Kidney capillary endothelial cell (primary cell): ENCODE measurements around the gene SLC15A4.
"Not testable (repeated sequence)": the region's sequence is repeated elsewhere in the genome, so short reads cannot be mapped to it uniquely, and the experiment has no call there.

Source experiments
- DNase-seq: peaks from one replicate; pipeline ENCODE4 v3.0.0-alpha.2; 2018; ENCODE audit warnings: low spot score

The SLC15A4 gene

GRCh38 chr12:128814411-128815261 is 9.1 kb downstream of the SLC15A4 start:
- no peak for DNase-seq

DNA sequence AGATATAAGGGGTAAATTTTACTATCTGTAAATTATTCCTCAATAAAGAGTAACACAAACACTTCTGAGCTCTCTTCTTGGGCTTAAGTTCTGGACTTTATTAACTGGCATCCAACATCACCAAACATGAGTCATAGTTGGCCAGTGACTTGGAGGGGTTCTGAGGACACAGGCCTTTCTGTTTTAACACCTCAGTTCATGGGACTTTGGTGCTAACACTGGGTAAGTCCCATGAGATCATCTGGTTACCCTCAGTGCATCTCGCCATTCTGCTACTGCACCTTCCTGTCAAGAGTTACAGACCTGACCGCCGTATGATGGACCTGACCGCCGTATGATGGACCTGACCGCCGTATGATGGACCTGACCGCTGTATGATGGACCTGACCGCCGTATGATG is 9.9 kb downstream of the SLC15A4 start:
- DNase-seq: no peak

DNA sequence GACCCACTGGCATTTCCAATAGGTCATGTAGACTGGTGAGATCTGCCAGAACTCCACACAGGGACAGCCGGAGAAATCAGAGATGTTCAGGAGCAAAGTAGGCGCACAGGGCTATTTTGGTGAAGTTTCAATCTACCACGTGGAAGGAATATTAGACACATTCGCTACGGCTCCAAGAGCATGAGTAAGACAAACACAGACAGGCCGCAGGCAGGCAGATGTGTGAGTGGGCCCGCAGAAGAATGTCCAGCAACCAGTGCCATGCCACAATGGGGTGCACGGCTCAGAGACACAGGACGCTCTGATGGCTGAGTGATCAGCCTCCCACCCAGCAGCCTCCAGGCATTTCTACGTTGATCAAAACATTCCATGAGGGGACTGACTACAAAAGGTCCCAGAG is 10.4 kb downstream of the SLC15A4 start:
- DNase-seq: no peak

DNA sequence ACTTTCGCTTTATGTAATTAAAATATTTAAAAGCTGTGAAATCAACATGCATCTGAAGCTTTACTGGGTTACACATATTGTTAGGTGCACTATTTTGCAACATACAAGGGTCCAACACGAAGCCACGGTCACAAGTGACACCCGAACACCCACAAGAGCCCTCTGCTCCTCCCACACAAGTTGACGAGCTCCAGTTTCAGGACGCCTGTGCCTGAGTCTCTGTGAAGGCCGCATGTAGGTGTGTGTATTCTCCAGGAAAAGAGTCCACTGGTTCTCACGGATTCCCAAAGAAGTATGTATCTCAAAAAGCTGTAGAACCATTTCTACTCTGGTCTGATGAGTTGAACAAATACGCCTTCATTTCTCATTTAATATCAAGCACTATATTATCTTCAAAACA is 12.0 kb downstream of the SLC15A4 start:
- no peak for DNase-seq

- no peak for DNase-seq
Measured at GRCh38 chr12:128810182-128811127, 13.3 kb downstream of the SLC15A4 start.

- DNase-seq: no peak
Measured at GRCh38 chr12:128808651-128809050, 15.1 kb downstream of the SLC15A4 start.

- DNase-seq: no peak
Measured at GRCh38 chr12:128807161-128807724, 16.5 kb downstream of the SLC15A4 start.

GRCh38 chr12:128806573-128806972 is 17.2 kb downstream of the SLC15A4 start:
- no peak for DNase-seq

GRCh38 chr12:128805406-128805805 is 18.4 kb downstream of the SLC15A4 start:
- not testable (repeated sequence) for DNase-seq

DNA sequence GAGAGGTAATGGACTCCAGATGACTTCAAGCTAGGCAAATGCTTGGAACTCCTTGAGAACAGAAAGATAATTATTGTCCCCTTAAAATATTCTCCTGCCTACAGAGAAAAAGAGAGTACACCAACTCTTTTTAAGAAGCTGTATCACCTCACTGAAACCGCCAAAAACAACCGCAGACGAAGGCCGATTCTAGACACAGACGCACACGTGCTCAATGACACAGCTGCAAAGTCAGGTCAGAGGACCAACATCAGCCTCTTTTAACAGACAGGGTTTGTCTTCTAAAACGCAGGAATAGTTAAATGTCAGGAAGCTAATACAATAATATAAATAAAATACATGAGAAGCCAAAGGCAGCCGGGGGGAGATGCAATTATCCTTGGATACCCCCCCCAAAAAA is 19.0 kb downstream of the SLC15A4 start:
- no peak for DNase-seq

- DNase-seq: no peak
Measured at GRCh38 chr12:128803788-128804187, 20.0 kb downstream of the SLC15A4 start.

GRCh38 chr12:128802756-128803155 is 21.0 kb downstream of the SLC15A4 start:
- DNase-seq: no peak

- no peak for DNase-seq
Measured at GRCh38 chr12:128801879-128802391, 21.8 kb downstream of the SLC15A4 start.

GRCh38 chr12:128800606-128801005 is 23.2 kb downstream of the SLC15A4 start:
- no peak for DNase-seq

- DNase-seq: no peak
Measured at GRCh38 chr12:128798571-128799341, 25.0 kb downstream of the SLC15A4 start.

DNA sequence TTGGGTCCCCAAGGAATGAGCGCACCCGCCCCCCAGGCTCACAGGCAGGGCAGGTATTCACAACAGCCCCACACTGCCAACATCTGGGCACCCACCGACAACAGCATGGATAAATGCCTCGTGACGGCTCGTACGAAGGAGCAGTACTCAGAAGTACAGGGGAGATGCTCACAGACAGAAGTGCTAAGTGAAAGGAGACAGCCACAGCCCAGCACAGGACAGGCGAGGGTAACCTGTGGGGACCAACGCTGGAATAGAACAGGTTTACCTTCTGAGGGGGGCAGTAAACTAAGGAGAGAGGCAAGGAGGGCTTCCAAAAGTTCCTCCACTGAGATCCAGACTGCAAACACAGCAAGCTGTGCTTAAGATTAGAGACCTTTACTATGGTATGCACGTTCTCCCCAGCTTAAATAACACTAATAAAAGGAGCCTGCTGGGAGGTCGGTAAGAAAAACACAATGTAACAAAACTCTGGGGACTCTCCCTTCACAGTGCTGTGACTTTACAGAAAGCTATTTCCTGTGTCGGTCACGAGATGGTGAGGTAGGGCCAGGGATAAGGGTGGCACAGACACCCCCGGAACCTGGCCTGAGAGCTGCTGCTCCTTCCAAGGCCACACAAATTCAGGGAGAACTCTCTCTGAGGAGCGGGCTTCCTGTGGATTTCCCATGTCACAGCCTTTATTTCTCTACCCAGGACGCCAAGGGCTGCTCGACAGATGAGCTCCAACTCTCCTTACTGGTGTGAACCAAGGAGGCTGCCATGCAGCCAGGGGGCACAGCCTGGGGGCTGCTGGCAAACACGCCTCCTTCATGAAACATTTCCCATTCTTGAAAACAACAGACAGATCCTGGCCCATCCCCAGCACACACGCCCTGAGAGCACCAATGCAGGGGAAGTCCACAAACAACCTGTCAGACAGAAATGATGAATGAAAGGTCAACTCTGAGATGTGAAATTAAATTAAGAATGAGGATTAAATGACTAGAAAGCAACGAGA is 26.3 kb downstream of the SLC15A4 start:
- DNase-seq: peak; percentile 66

DNA sequence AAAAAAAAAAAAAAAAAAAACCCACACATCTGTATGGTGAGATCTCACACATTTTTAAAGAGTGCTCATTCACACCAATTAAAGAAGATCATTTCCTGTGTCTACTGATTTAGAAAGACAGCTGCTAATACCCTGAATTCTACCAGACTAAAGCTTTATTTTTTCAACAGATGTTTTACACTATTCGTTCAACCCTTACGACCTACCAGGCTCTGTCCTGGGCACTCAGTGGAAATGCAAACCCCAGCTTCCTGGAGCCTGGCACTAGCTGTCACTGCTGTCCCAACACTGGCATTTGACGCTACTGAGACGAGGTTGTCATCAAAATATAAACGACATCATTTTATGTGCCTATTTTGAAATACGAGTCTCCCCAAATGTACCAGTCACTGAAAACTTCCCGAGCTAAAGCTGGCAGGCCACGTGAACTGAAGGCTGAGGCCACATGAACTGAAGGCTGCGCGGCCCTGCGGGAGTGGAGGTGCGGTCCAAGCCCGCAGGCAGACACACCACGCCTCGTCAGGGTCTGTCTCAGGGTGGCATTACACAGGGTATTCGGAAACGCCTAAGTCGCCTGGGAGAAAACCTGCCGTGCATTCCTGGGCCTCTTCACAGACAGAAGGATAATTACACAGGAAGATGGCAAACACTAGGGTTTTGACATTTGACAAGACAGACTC is 27.2 kb downstream of the SLC15A4 start:
- no peak for DNase-seq

- DNase-seq: no peak
Measured at GRCh38 chr12:128795530-128796361, 28.0 kb downstream of the SLC15A4 start.
